Osteoblast (primary cell): ENCODE measurements around the gene INPP5A. TPM values are rescaled to one million over a fixed set of nuclear protein-coding genes. Genes with fewer than 3 reads are reported as not detected.

ENCODE experiments used
- DNase-seq: peaks from one replicate; pipeline ENCODE4 v3.0.0; 2011; ENCODE audit warnings: low spot score, mixed read lengths; ENCODE audit not compliant: insufficient read length; ENCODE audit errors: missing footprints
- H2AFZ ChIP-seq: 2 replicates; pipeline ENCODE4 v1.6.0; 2011; ENCODE audit warnings: mild to moderate bottlenecking, low read length
- H3K27ac ChIP-seq: 2 replicates; pipeline ENCODE4 v1.5.1; 2011; ENCODE audit warnings: mild to moderate bottlenecking, low read depth, low read length, moderate library complexity
- H3K27me3 ChIP-seq: 2 replicates; pipeline ENCODE4 v1.6.0; 2012; ENCODE audit warnings: mild to moderate bottlenecking, control low read depth, inconsistent platforms, low read length, moderate library complexity; ENCODE audit not compliant: insufficient read depth
- H3K36me3 ChIP-seq: 2 replicates; pipeline ENCODE4 v1.5.1; 2011; ENCODE audit warnings: mild to moderate bottlenecking, low read length, control low read depth, moderate library complexity; ENCODE audit not compliant: insufficient read depth
- H3K4me1 ChIP-seq: 2 replicates; pipeline ENCODE4 v1.5.1; 2011; ENCODE audit warnings: mild to moderate bottlenecking, low read length, control low read depth, moderate library complexity; ENCODE audit not compliant: insufficient read depth
- H3K4me2 ChIP-seq: 2 replicates; pipeline ENCODE4 v1.6.0; 2011; ENCODE audit warnings: mild to moderate bottlenecking, low read length; ENCODE audit not compliant: insufficient read depth
- H3K4me3 ChIP-seq: fragments of 200-600 bp; sonication (generic); 3 replicates; pipeline ENCODE4 v1.5.1; 2012; ENCODE audit warnings: mild to moderate bottlenecking, low read length, inconsistent platforms; ENCODE audit not compliant: insufficient read depth
- H3K79me2 ChIP-seq: 2 replicates; pipeline ENCODE4 v1.6.0; 2012; ENCODE audit warnings: mild to moderate bottlenecking, low read length, control low read depth, inconsistent platforms; ENCODE audit not compliant: insufficient read depth
- H3K9me3 ChIP-seq: 2 replicates; pipeline ENCODE4 v1.5.1; 2011; ENCODE audit warnings: low read depth, low read length, control low read depth
- H4K20me1 ChIP-seq: 2 replicates; pipeline ENCODE4 v1.6.0; 2012; ENCODE audit warnings: mild to moderate bottlenecking, low read length, control low read depth; ENCODE audit not compliant: insufficient read depth
- total RNA-seq: library from RNA; depleted of rRNA; stranded (reverse); fragments of >200 nt; gene quantifications from 2 replicates; pipeline ENCODE4 v1.2.3, GENCODE V29; 2012
- TF ChIP-seq, protein P1 (sequence below): IDR thresholded peaks from 2 replicates; pipeline ENCODE4 v1.5.1; 2011; ENCODE audit warnings: mild to moderate bottlenecking, low read depth, low read length, moderate library complexity; ENCODE audit errors: extremely low read depth

The INPP5A gene
- total RNA-seq, 1 donor: 22.8 TPM

DNA sequence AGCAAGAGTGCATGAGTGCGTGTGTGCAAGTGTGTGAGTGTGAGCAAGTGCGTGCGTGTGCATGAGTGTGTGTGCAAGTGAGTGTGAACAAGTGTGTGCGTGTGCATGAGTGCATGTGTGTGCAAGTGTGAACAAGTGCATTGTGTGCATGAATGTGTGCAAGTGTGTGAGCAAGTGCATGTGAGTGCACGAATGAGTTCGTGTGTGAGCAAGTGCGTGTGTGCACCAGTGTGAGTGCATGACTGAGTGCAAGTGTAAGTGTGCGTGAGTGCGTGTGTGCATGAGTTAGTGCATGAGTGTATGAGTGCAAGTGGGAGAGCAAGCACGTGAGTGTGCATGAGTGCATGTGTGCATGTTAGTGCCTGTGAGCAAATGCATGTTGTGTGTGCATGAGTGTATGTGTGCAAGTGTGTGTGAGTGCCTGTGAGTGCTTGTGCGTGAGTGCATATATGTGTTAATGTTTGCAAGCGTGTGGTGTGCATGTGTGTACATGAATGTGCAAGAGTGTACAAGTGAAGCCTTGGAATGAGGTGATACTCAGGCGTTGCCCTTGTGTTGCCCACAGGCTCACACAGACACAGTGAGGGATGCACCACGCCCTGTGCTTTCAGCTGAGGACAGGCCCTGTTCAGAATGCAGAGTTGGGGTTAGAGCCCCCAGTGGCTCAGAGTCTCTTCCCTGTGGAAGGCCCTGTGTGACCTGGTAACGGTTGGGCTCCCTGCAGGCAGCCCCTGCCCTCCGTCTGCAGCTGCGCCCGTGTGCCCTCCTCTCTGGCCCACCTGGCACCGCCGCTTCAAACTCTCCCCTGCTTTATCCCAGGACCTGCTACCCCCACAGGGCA, 151.2 kb downstream of the INPP5A start:
- Histone ChIP-seq H3K9me3 (no peaks in the 10 kb centered on the region), H3K27me3 (no peaks in the 10 kb centered on the region), H3K4me3 (no peak overlapping the region), H2AFZ (no peak overlapping the region), H3K27ac (no peak overlapping the region), H3K79me2 (peaks cover 3% of the 10 kb centered on the region), H4K20me1 (peaks cover 29% of the 10 kb centered on the region), H3K4me1 (peaks cover 18% of the 10 kb centered on the region), H3K36me3 (peaks cover 7% of the 10 kb centered on the region), H3K4me2 (no peak overlapping the region)
- TF ChIP-seq, protein P1, sequence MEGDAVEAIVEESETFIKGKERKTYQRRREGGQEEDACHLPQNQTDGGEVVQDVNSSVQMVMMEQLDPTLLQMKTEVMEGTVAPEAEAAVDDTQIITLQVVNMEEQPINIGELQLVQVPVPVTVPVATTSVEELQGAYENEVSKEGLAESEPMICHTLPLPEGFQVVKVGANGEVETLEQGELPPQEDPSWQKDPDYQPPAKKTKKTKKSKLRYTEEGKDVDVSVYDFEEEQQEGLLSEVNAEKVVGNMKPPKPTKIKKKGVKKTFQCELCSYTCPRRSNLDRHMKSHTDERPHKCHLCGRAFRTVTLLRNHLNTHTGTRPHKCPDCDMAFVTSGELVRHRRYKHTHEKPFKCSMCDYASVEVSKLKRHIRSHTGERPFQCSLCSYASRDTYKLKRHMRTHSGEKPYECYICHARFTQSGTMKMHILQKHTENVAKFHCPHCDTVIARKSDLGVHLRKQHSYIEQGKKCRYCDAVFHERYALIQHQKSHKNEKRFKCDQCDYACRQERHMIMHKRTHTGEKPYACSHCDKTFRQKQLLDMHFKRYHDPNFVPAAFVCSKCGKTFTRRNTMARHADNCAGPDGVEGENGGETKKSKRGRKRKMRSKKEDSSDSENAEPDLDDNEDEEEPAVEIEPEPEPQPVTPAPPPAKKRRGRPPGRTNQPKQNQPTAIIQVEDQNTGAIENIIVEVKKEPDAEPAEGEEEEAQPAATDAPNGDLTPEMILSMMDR: no peak
- peak; percentile 49 for DNase-seq

DNA sequence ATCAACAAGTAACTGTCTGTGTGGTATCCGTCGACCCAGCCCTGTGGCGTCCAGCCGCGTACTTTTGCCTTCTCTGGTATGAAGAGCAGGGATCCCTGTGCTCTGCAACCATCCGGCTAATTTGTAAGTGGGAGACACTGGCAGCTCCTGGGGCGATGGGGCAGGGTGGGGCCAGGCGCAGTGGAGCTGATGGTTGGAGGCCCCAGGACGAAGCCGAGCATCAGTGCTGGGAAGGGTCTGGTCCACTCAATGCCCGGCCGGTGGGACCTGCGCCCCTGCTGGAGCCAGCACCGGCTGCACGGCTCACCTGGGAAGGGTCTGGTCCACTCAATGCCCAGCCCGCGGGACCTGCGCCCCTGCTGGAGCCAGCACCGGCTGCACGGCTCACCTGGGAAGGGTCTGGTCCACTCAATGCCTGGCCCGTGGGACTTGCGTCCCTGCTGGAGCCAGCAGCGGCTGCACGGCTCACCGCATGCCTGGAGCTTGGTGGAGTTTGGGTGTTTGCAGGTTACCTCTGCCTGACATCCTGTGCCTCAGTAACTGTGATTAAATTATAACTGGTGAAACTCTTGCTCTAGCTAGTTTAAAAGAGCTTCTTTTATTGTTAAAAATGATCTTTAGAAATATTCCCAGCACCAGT, 152.3 kb downstream of the INPP5A start:
- Histone ChIP-seq H3K36me3 (peaks cover 7% of the 10 kb centered on the region), H3K79me2 (peaks cover 3% of the 10 kb centered on the region), H4K20me1 (peaks cover 21% of the 10 kb centered on the region), H2AFZ (no peak overlapping the region), H3K27ac (no peak overlapping the region), H3K4me3 (no peak overlapping the region), H3K4me2 (no peak overlapping the region), H3K4me1 (peaks cover 9% of the 10 kb centered on the region), H3K9me3 (no peaks in the 10 kb centered on the region), H3K27me3 (no peaks in the 10 kb centered on the region)
- DNase-seq: peak; percentile 56
- TF ChIP-seq, protein P1: no peak

DNA sequence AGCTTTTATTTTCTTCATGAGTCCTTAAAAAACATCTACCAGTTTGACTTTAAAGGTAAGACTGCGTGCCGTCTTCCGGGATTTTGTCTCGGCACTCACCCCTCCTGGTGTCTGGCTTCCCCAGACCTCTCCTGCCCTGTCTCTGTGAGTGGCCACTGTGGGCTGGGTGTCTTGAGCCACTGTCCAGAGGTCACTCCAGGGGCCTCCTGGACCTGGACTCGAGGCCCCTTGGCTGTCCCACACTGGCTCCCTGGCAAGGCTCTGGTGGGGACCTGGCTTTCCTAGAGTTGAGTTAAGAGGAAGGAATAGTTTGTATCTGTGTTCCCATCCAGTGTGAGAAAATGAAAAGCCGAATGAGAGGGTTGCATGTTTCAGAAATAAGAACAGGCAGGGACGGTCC, 152.8 kb downstream of the INPP5A start:
- TF ChIP-seq, protein P1: no peak
- Histone ChIP-seq H2AFZ (no peak overlapping the region), H3K4me3 (no peak overlapping the region), H3K27me3 (no peaks in the 10 kb centered on the region), H3K4me1 (peaks cover 3% of the 10 kb centered on the region), H3K36me3 (peaks cover 7% of the 10 kb centered on the region), H3K27ac (no peak overlapping the region), H3K9me3 (no peaks in the 10 kb centered on the region), H3K79me2 (peaks cover 3% of the 10 kb centered on the region), H4K20me1 (peaks cover 18% of the 10 kb centered on the region), H3K4me2 (no peak overlapping the region)
- peak; percentile 47 for DNase-seq
